ENCODE results near the gene KRT14.
"Not testable (repeated sequence)": the region's sequence is repeated elsewhere in the genome, so short reads cannot be mapped to it uniquely, and the experiment has no call there.

KRT14 gene

GRCh38 chr17:41606930-41607329 is 20.2 kb upstream of the KRT14 start:
- not testable (repeated sequence) for DNase-seq (ENCODE audit: low read depth)

DNA sequence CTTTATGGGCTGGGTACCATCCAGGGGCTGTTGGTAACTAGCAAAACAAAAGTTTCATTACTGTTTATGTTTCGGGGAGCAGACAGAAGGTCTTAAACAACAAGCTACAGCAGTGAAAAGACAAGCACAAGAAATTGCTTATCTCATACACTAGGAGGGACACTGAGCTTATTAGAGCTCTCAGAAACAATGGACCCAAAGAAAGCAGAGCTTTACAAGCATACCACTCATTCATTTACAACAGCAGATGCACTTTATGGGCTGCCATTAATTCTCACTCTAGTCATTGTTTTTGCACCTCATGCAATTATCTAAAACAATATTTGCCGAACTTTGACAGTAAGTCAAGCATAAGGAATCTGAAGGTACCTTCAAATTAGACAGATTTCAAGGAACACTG is 15.8 kb upstream of the KRT14 start:
- DNase-seq (ENCODE audit: low read depth) = no peak

GRCh38 chr17:41600318-41600717 is 13.6 kb upstream of the KRT14 start:
- no peak for DNase-seq (ENCODE audit: low read depth)

DNA sequence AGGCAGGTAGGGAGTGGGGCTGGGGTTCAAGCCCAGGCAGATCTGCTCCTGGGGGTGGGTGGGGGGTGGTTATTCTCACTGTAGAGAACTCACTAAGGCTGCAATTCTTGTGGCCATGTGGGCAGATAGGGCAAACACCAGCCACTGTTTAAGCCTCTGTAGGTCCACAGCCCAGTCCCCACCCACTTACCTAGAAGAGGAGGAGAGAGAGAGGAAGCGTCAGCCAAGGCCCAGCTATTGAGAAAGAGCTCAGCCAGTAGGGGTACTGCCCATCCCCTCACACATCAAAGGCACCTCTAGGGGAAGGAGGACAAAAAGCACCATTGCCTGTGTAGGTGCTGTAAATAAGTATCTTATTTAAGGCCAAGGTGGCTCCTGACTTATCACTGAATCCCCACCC is 13.0 kb upstream of the KRT14 start:
- no peak for DNase-seq (ENCODE audit: low read depth)

DNA sequence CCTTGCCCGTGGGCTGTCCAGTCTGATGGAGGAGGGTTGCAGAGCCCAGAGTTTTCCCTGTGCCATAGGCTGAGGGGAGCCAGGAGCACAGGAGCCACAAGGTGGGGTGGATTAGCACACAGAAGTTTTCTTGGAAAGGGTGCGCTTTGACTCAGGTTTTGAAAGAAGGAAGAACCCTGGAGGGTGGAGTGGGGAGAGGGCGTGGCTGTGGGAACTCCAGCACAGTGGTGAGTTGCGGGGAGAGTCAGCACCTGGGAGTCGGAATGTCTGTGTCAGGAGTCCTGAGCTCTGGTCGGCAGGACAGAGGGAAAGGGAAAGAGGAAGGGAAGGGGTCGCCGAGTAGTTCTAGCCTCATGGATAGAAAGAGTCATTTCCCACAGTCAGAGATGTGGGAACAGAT is 8.9 kb upstream of the KRT14 start:
- no peak for DNase-seq (ENCODE audit: low read depth)

DNA sequence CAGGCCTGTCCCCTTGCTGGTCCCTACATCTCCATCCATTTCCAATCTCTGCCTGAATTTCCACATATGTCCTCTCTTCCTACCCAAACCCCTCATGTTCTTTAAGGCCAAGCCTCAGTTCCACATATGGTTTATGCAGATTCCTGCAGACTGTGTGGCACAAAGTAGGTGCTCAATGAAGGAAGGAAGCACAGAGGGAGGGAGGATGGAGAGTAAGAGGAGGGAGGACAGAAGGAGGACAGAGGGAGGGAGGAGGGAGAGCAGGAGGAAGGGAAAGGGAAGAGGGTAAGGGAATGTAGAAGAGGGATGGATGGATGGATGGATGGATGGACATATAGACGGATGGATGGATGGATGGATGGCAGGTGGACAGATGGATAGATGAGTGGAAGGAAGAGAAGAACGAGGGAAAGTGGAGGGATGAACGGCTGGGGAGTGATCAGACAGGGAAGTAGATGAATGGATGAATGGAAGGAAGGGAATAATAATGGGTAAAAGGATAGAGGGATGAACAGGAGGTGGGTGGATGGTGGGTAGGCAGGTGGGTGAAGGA is 7.7 kb upstream of the KRT14 start:
- DNase-seq (ENCODE audit: low read depth) = no peak

DNA sequence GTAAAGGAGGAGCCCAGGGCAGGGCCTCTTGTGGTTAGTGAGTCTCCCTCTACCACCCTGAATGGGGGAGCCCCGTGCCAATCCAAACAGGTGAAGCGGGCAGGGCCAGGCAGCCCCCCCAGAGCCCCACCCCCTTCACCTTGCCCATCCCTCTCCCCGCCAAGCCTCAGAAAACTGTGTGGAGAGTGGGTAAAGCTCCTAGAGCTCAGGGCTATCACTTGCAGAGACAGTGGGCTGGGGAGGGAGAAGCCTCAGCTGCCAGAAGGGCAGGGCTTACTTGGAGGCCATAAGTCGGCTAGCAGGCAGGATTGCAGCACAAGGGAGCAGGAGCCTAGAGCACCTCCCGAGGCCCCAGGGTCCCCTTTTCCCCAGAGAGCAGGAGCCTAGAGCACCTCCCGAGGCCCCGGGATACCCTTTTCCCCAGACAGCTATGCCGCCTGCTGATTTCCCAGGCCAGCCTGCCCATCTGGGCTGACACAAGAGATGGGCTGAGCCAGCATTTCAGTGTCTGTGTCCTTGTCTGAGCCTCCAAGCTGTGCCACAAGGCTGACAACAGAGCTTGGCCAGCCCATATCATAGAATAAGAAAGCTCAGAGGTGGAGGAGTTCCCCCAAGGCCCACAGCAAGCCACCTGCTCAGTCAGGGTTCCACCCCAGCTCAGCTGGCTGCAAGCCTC is 6.7 kb upstream of the KRT14 start:
- no peak for DNase-seq (ENCODE audit: low read depth)

DNA sequence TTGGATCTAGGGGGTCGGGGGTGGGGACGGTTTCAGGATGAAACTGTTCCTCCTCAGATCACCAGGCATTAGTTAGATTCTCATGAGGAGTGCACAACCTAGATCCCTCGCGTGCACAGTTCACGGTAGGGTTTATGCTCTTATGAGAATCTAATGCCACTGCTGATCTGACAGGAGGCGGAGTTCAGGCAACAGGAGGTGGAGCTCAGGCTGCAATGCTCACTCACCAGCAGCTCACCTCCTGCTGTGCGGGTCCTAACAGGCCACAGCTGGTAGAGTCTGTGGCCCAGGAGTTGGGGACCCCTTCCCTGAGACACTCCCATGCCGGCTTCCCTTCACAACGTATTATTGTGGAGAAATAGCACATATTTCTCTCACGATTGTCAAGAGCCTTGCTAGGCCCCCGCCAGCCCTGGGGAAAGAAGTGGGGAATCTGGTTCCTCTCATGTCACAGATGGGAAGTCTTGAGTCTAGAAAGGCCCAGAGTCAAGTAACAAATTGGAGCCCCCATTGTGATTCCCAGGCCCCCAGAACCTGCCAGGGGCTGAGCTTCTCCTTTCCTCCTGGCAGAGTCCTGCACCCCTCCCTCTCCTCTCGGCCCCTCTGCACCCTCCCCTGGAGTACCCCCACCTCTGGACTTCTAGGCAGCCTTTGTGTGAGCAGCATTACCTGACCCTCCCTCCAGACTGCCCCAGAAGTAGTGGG is 6.1 kb upstream of the KRT14 start:
- DNase-seq (ENCODE audit: low read depth) = no peak

- DNase-seq (ENCODE audit: low read depth) = no peak
Observed at GRCh38 chr17:41589301-41589700, 2.6 kb upstream of the KRT14 start.

GRCh38 chr17:41588126-41588810 is 1.6 kb upstream of the KRT14 start:
- no peak for DNase-seq (ENCODE audit: low read depth)

DNA sequence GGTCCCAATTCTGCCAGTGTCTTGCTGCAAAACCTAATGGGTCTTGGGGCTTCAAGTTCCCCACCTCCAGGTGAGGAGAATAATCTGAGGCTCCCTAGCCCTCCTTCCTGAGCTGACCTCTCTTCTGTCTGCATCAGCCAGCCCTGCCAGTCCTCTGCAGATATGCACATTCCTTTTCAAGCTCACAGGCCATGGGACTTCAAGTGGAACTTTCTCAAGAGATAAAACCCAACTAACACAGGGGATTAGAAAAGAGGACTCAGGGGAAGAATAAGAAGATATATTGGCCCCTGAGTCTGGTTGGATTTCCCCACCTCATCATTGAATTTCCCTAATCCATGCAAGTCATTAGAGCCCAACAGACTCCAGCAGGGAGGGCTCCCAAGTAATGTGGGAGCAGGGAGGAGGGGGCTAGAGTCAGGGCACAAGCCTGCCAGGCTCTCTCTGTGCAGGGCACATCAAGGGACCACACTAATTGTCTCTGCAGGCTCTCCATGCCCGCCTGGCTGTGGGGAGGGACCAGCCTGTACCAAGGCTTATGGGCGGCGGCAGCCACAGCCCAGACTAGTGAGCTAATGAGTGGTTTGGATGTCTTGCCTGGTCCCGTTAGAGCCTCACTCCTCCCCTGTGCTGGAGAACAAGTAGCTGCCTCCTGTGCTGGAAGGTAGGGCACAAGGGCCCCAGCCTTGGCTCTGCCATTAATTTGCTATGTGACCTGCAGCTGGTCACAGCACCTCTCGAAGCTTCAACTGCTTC is 1.2 kb downstream of the KRT14 start:
- DNase-seq (ENCODE audit: low read depth) = no peak

- not testable (repeated sequence) for DNase-seq (ENCODE audit: low read depth)
Observed at GRCh38 chr17:41584331-41584927, 2.3 kb downstream of the KRT14 start.

- DNase-seq (ENCODE audit: low read depth) = no peak
Observed at GRCh38 chr17:41583137-41584127, 3.3 kb downstream of the KRT14 start.

DNA sequence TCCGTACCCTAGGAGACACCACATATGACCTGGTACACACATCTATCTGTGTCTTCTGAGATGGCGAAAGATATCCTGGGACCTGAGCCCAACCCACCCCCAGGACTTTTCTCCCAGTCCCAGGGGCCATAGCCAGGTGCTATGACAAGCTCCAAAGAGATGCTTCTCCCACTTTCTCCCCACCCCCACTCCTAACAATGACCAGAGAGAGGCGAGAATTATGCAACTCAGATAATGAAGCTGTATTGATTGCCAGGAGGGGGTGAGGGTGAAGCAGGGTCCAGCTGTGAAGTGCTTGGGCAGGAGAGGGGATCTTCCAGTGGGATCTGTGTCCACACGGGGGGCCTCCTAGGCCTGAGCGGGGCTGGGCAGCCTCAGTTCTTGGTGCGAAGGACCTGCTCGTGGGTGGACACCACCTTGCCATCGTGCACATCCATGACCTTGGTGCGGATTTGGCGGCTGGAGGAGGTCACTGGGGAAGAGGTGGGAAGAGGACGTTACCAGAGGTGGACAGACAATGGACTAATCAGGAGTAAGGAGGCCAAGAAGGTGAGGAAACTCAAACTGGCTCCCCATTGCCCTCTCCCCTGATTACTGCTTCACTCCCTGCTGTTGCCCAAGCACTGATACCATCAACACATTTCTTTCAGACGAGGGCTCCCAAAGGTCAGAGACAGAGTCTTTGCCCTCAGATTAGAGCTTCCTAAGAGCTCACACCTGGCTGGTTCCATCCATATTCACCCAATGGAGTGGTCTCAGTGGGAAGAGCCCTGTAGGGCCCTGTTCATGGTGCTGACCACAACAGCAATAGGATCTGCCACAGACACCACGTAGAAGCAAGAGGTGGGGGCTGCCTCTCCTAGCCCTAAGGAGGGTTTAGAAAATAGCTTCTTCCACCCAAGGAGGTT is 4.4 kb downstream of the KRT14 start:
- DNase-seq (ENCODE audit: low read depth) = not testable (repeated sequence)

DNA sequence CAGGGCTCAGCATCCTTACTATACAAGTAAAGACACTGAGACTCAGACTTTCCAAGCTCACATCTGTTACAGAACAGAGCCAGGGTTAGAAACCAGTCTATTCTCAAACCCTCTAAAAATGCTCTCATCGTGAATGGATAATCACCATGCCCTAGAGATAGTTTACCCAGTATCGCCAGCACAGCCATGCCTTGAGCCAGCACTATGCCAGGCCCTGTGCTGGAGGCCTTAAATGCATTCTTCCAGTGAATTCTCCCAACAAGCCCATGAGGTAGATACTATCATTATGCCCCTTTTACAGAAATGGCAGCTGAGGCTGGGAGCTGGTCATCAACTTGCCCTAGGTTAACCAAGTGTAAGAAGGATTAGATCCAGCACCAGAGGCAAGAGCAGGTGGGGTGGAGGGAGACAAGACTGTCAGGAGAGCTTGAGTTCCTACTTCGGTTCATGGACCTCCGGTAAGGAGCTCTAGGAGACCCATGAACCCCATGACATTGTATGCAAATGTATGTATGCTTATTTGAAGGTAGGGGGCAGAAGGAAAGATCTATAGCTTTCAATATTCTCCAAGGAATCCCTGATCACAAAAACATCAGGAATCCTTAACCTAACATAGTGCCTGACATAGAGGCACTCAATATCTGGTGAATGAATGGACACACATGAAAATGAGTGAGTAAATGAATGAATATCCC is 5.2 kb downstream of the KRT14 start:
- no peak for DNase-seq (ENCODE audit: low read depth)

DNA sequence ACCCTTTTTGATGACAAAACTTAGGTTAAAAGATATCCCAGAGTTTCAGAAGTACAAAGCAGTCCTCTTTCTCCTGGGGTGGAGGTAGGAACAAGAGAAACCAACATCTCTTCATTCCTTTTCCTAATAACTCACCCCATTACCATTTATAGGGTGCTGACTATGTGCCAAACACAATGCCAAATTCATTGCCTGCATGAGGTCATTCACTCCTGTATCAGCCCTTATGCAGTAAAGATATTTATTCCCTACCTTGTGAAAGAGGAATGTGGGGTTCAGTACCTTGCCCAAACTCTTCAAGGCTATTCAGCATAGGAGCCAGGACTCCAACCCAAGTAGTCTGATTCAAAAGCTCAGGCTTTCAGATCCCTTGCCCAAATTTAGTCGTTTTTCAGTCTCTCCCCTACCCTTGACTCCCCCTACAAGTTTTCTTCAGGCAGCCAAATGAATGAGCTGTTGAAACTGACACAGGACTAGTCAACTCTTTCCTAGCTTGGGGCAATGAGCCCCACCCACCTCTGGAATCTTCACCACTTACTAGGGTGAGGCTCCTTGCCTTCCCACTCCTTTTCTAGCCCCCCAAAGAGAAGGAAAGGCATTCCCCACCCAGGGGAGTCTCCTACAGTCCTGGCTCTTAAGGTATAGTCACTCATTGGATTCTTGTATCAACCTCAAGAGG is 5.9 kb downstream of the KRT14 start:
- no peak for DNase-seq (ENCODE audit: low read depth)

- DNase-seq (ENCODE audit: low read depth) = no peak
Observed at GRCh38 chr17:41580244-41580575, 6.5 kb downstream of the KRT14 start.

DNA sequence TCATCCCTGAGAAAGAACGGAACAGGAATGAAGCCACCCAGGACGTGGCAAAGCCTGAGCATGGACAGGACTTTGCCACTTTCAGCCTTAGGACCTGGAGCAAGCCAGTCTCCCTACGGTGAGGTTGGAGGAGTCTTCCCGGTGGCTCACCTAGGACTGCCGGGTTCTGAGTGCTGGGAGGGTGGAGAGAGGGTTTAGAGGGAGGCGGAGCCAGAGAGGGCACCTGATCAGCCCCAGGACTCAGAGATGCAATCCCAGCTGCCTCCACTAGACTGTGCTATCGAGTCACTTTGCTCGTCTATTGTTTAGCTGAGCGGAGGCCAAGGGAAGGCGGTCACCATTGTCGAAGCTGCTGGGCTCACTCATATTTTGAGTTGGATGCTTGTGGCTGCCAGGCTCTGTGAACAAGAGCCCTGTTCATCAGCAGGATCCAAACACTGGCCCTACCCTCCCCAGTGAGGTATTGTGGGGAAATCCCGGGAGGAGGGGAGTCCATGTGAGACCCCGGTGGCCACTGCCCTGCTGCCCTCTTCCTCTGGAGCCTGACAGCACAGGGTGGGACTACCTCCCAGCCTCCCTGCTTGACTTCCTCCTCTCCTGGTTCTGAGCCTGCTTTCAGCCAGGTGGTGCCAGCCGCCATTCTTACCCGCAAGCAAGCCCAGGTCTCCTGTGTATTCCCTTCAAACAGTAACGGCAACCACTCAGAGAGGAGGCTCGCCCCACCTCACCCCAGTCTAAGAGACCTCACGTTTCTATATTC is 7.0 kb downstream of the KRT14 start:
- peak; percentile 72 for DNase-seq (ENCODE audit: low read depth)

Data from amniotic epithelial cell (primary cell).